Right lobe of liver (tissue), 4 donors: ENCODE data around the gene CDC42BPB.

Source experiments
- POLR2A ChIP-seq: fragments of 450-650 bp; IDR thresholded peaks from one replicate; pipeline ENCODE4 v1.6.1; 2017; ENCODE audit warnings: antibody characterized with exemption, mild to moderate bottlenecking
- TF ChIP-seq, protein P1 (sequence below), 4 donors: fragments of 200-600 bp in 3 of 4; fragments of 450-650 bp in 1 of 4; IDR thresholded peaks; one replicate each; pipeline versions ENCODE4 v1.5.1 to v1.8.0; 2016 to 2022; ENCODE audit warnings: antibody characterized with exemption in 4 of 4, mild to moderate bottlenecking in 2 of 4
- donor health status: DM: no; HTN: no; CAD: no.
- donor health status: DM: no; HTN: no; CAD: no.
- donor health status: DM: no; HTN: yes; CAD: no.

DNA sequence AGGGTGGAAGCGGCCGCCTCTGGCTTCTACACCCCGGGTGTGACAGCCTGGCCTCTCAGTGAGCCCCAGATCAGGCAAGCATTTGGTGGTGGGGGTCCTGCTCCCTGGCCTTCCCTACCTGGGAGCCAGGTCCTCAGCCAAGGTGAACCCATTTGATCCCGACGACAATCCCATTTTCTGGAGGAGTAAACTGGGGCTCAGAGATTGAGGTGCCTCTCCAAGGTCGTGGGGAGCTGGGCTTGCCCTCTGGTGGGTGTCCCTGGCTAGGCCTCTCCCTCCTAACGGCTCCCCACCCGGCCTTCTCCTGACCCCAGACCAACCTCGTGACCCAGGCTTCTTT, 34.5 kb upstream of the CDC42BPB start:
- TF ChIP-seq, protein P1, sequence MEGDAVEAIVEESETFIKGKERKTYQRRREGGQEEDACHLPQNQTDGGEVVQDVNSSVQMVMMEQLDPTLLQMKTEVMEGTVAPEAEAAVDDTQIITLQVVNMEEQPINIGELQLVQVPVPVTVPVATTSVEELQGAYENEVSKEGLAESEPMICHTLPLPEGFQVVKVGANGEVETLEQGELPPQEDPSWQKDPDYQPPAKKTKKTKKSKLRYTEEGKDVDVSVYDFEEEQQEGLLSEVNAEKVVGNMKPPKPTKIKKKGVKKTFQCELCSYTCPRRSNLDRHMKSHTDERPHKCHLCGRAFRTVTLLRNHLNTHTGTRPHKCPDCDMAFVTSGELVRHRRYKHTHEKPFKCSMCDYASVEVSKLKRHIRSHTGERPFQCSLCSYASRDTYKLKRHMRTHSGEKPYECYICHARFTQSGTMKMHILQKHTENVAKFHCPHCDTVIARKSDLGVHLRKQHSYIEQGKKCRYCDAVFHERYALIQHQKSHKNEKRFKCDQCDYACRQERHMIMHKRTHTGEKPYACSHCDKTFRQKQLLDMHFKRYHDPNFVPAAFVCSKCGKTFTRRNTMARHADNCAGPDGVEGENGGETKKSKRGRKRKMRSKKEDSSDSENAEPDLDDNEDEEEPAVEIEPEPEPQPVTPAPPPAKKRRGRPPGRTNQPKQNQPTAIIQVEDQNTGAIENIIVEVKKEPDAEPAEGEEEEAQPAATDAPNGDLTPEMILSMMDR (IDR thresholded peaks at IDR 0.05), result no peak
- no peak for TF ChIP-seq POLR2A
